CD14-positive monocyte (primary cell): ENCODE data around the gene CSRNP2. TPM values are rescaled to one million over a fixed set of nuclear protein-coding genes. Genes with fewer than 3 reads are reported as not detected.

ENCODE experiments used
- DNase-seq, 3 donors: peaks; one replicate each; pipeline ENCODE4 v3.0.0-alpha.2; 2011 to 2022
- H2AFZ ChIP-seq: 2 replicates; pipeline ENCODE4 v1.6.0; 2012; ENCODE audit warnings: mild to moderate bottlenecking, low read depth, low read length, inconsistent platforms; ENCODE audit not compliant: insufficient read depth, poor library complexity, severe bottlenecking
- H3K27ac ChIP-seq, 2 donors: 1 replicate in 1 of 2; 2 replicates in 1 of 2; pipeline ENCODE4 v1.5.1; 2012 to 2013; ENCODE audit warnings: low read length in 2 of 2, control low read depth in 1 of 2, inconsistent platforms in 1 of 2, low read depth in 1 of 2, mild to moderate bottlenecking in 1 of 2
- H3K27me3 ChIP-seq, 2 donors: one replicate each; pipeline versions ENCODE4 v1.6.0 to v1.6.1; 2011 to 2013; ENCODE audit warnings: low read length in 2 of 2; ENCODE audit not compliant: control insufficient read depth in 2 of 2, insufficient read depth in 2 of 2
- H3K36me3 ChIP-seq, 2 donors: replicated peaks in 1 of 2; 1 replicate in 1 of 2; 2 replicates in 1 of 2; pipeline versions ENCODE4 v1.5.1 to v1.6.1; 2012 to 2013; ENCODE audit warnings: low read length in 2 of 2, control low read depth in 1 of 2, inconsistent platforms in 1 of 2, mild to moderate bottlenecking in 1 of 2; ENCODE audit not compliant: insufficient read depth in 2 of 2, control insufficient read depth in 1 of 2
- H3K4me1 ChIP-seq, 2 donors: 1 replicate in 1 of 2; 2 replicates in 1 of 2; pipeline versions ENCODE4 v1.5.1 to v1.6.1; 2012 to 2013; ENCODE audit warnings: low read length in 2 of 2, control low read depth in 1 of 2, inconsistent platforms in 1 of 2, mild to moderate bottlenecking in 1 of 2, moderate library complexity in 1 of 2; ENCODE audit not compliant: insufficient read depth in 2 of 2, control insufficient read depth in 1 of 2
- H3K4me2 ChIP-seq: replicated peaks from 2 replicates; pipeline ENCODE3; 2012; ENCODE audit warnings: low read length, moderate library complexity, mild to moderate bottlenecking; ENCODE audit not compliant: poor library complexity, severe bottlenecking; ENCODE audit errors: extremely low read depth
- H3K4me3 ChIP-seq, 3 experiments: fragments of 200-600 bp in 1 of 3; sonication (generic) in 1 of 3; replicated peaks in 1 of 3; 1 replicate in 2 of 3; 2 replicates in 1 of 3; pipeline ENCODE4 v1.5.1; 2011 to 2013; ENCODE audit warnings: low read length in 3 of 3, mild to moderate bottlenecking in 3 of 3, control low read depth in 2 of 3, low read depth in 2 of 3, inconsistent platforms in 1 of 3, moderate library complexity in 1 of 3
- H3K79me2 ChIP-seq: 2 replicates; pipeline ENCODE4 v1.6.0; 2012; ENCODE audit warnings: mild to moderate bottlenecking, control low read depth, inconsistent platforms, low read length, moderate library complexity; ENCODE audit not compliant: insufficient read depth
- H3K9ac ChIP-seq: 2 replicates; pipeline ENCODE4 v1.6.0; 2017; ENCODE audit warnings: low read length, mild to moderate bottlenecking; ENCODE audit not compliant: insufficient read depth, poor library complexity, severe bottlenecking
- H3K9me3 ChIP-seq, 2 donors: replicated peaks in 1 of 2; 1 replicate in 1 of 2; 2 replicates in 1 of 2; pipeline versions ENCODE4 v1.5.1 to v1.6.1; 2012 to 2013; ENCODE audit warnings: low read length in 2 of 2, control low read depth in 1 of 2; ENCODE audit not compliant: control insufficient read depth in 1 of 2, insufficient read depth in 1 of 2
- H4K20me1 ChIP-seq: 2 replicates; pipeline ENCODE4 v1.6.0; 2012; ENCODE audit warnings: mild to moderate bottlenecking, low read length, control low read depth, moderate library complexity; ENCODE audit not compliant: insufficient read depth
- H3K27ac Mint-ChIP-seq, 7 donors: one replicate each; pipeline ENCODE4 v1.8.0; 2020; ENCODE audit warnings: mild to moderate bottlenecking in 7 of 7, mixed read lengths in 7 of 7, moderate library complexity in 6 of 7, inconsistent platforms in 2 of 7
- H3K27me3 Mint-ChIP-seq, 3 donors: one replicate each; pipeline ENCODE4 v1.8.0; 2021 to 2022; ENCODE audit warnings: low read depth in 3 of 3, mild to moderate bottlenecking in 3 of 3, mixed read lengths in 3 of 3, moderate library complexity in 3 of 3, inconsistent platforms in 1 of 3
- H3K36me3 Mint-ChIP-seq, 2 donors: one replicate each; pipeline ENCODE4 v1.8.0; 2020; ENCODE audit warnings: mixed read lengths in 2 of 2, inconsistent platforms in 1 of 2, mild to moderate bottlenecking in 1 of 2
- H3K4me1 Mint-ChIP-seq: one replicate; pipeline ENCODE4 v1.8.0; 2020; ENCODE audit warnings: mild to moderate bottlenecking, mixed read lengths
- H3K4me3 Mint-ChIP-seq, 2 donors: one replicate each; pipeline ENCODE4 v1.8.0; 2020; ENCODE audit warnings: mild to moderate bottlenecking in 2 of 2, mixed read lengths in 2 of 2, moderate library complexity in 1 of 2
- H3K9me3 Mint-ChIP-seq, 7 donors: one replicate each; pipeline ENCODE4 v1.8.0; 2020 to 2022; ENCODE audit warnings: mixed read lengths in 7 of 7, mild to moderate bottlenecking in 6 of 7, moderate library complexity in 6 of 7, inconsistent platforms in 2 of 7
- CTCF ChIP-seq: fragments of 200-600 bp; IDR thresholded peaks from one replicate; pipeline ENCODE4 v1.8.0; 2022; ENCODE audit warnings: antibody characterized with exemption, mild to moderate bottlenecking
- WGBS: methylation state at CpG from one replicate; pipeline ENCODE4 v1.1.5; 2013; ENCODE audit warnings: missing lambda C conversion rate; ENCODE audit not compliant: insufficient coverage; 5-methylcytosine and 5-hydroxymethylcytosine counted together
- intact Hi-C, 2 donors: fragments of 100-400 bp; cut with micrococcal nuclease; formaldehyde crosslinking; loops; one replicate each; pipeline versions ENCODE4 v1.15.0 to v1.15.1; 2023
- polyA plus RNA-seq, 3 donors: library from polyadenylated mRNA; depleted of rRNA in 1 of 3; unstranded in 2 of 3; stranded (reverse) in 1 of 3; fragments of 300-500 nt in 2 of 3; fragments of >200 nt in 1 of 3; fragmentation: Illumina TruSeq in 2 of 3; gene quantifications; 1 replicate in 2 of 3; 2 replicates in 1 of 3; pipeline ENCODE4 v1.2.3, GENCODE V29; 2012 to 2021

Gene CSRNP2
- polyA plus RNA-seq, 3 donors = 1.7 to 8.0 (median 2.6) TPM

- H3K79me2 ChIP-seq = peaks cover 91% of the 10 kb centered on the region
- TF ChIP-seq CTCF = no peak
- Mint-ChIP-seq H3K27ac (peak overlapping the region in 1 of 7 donors; percentile 18), H3K36me3 (no peaks in the 10 kb centered on the region), H3K4me1 (peaks cover 26% of the 10 kb centered on the region), H3K27me3 (no peaks in the 10 kb centered on the region), H3K9me3 (no peaks in the 10 kb centered on the region), H3K4me3 (no peak overlapping the region)
- 97% methylated on average over 6 of the region's 7 CpGs for WGBS
- H3K36me3 ChIP-seq = no peaks in the 10 kb centered on the region
- H3K4me3 ChIP-seq = no peak overlapping the region
- DNase-seq = no peak
- H3K27me3 ChIP-seq = no peaks in the 10 kb centered on the region
- H3K4me2 ChIP-seq = no peak overlapping the region
- no peak overlapping the region for H2AFZ ChIP-seq
- intact Hi-C loops = no loop called here
- H4K20me1 ChIP-seq = peaks cover 58% of the 10 kb centered on the region
- H3K9ac ChIP-seq = no peak overlapping the region
- peaks cover 16 to 25% of the 10 kb centered on the region in 2 donors for H3K4me1 ChIP-seq
- H3K27ac ChIP-seq = no peak overlapping the region
- no peaks in the 10 kb centered on the region for H3K9me3 ChIP-seq
Observed at GRCh38 chr12:51013441-51013840, 70.0 kb downstream of the CSRNP2 start.

- H3K36me3 ChIP-seq = peaks cover 3 to 4% of the 10 kb centered on the region in 2 donors
- H3K4me2 ChIP-seq = no peak overlapping the region
- no peak overlapping the region for H3K9ac ChIP-seq
- no peak overlapping the region for H2AFZ ChIP-seq
- no peak for TF ChIP-seq CTCF
- DNase-seq = peak in 1 of 3 donors; percentile 11
- 89% methylated on average over 1 of the region's 5 CpGs for WGBS
- H3K4me1 ChIP-seq = peaks cover 22 to 31% of the 10 kb centered on the region in 2 donors
- H3K27me3 Mint-ChIP-seq = no peaks in the 10 kb centered on the region
- H3K36me3 Mint-ChIP-seq = peaks cover 2 to 3% of the 10 kb centered on the region in 2 donors
- no peaks in the 10 kb centered on the region for H3K9me3 Mint-ChIP-seq
- no peak overlapping the region for H3K4me3 Mint-ChIP-seq
- peaks cover 91% of the 10 kb centered on the region for H3K79me2 ChIP-seq
- H4K20me1 ChIP-seq = peaks cover 53% of the 10 kb centered on the region
- H3K27ac ChIP-seq = no peak overlapping the region
- H3K27ac Mint-ChIP-seq = peak overlapping the region in 2 of 7 donors; percentile 16 to 35
- H3K4me1 Mint-ChIP-seq = peaks cover 32% of the 10 kb centered on the region
- H3K4me3 ChIP-seq = no peak overlapping the region
- no peaks in the 10 kb centered on the region for H3K27me3 ChIP-seq
- no peaks in the 10 kb centered on the region for H3K9me3 ChIP-seq
- intact Hi-C loops = no loop called here
Observed at GRCh38 chr12:51012570-51013236, 70.7 kb downstream of the CSRNP2 start.
